H1 (cell line): ENCODE measurements around the gene NEK2. TPM values are rescaled to one million over a fixed set of nuclear protein-coding genes. Genes with fewer than 3 reads are reported as not detected.

ENCODE experiments used
- CTCF ChIA-PET: fragments of 300-600 bp; sonication (Branson Sonifier 250); formaldehyde crosslinking; loops from one replicate; lab custom pipeline; 2021; ENCODE audit not compliant: partially characterized antibody; lab: Charles Lee
- POLR2A ChIA-PET: fragments of 300-600 bp; sonication (Branson Sonifier 250); formaldehyde crosslinking; loops from one replicate; lab custom pipeline; 2021; ENCODE audit warnings: inconsistent platforms; ENCODE audit not compliant: partially characterized antibody; lab: Charles Lee
- DNase-seq, 2 experiments: peaks; one replicate each; pipeline versions ENCODE4 v3.0.0 to v3.0.0-alpha.2; 2010 to 2022; ENCODE audit warnings: low spot score in 2 of 2, low read depth in 1 of 2, mixed read lengths in 1 of 2
- FAIRE-seq: peaks from 2 replicates; lab custom pipeline; 2011; peaks lifted over from hg19 to GRCh38; lab: Jason Lieb, UNC
- H2AFZ ChIP-seq: 2 replicates; pipeline ENCODE4 v1.8.1; 2012; ENCODE audit warnings: low read length, inconsistent platforms
- H2AK5ac ChIP-seq: 2 replicates; pipeline ENCODE4 v1.6.1; 2013; ENCODE audit warnings: low read depth, low read length
- H2BK120ac ChIP-seq: replicated peaks from 2 replicates; pipeline ENCODE3; 2013; ENCODE audit warnings: low read depth, low read length, inconsistent platforms
- H2BK12ac ChIP-seq: 2 replicates; pipeline ENCODE4 v1.6.1; 2013; ENCODE audit warnings: low read depth, low read length
- H2BK15ac ChIP-seq: 2 replicates; pipeline ENCODE4 v1.6.1; 2013; ENCODE audit warnings: low read length
- H2BK20ac ChIP-seq: 2 replicates; pipeline ENCODE4 v1.6.1; 2013; ENCODE audit warnings: low read length
- H2BK5ac ChIP-seq: 2 replicates; pipeline ENCODE4 v1.6.1; 2013; ENCODE audit warnings: low read depth, low read length
- H3K14ac ChIP-seq: 2 replicates; pipeline ENCODE4 v1.6.1; 2013; ENCODE audit warnings: inconsistent platforms; ENCODE audit not compliant: insufficient read length
- H3K18ac ChIP-seq: 2 replicates; pipeline ENCODE4 v1.6.1; 2013; ENCODE audit warnings: low read length; ENCODE audit errors: extremely low read depth
- H3K23ac ChIP-seq: 2 replicates; pipeline ENCODE4 v1.6.1; 2013; ENCODE audit warnings: inconsistent platforms; ENCODE audit not compliant: insufficient read length
- H3K23me2 ChIP-seq: 2 replicates; pipeline ENCODE4 v1.6.1; 2013; ENCODE audit warnings: low read depth, low read length
- H3K27ac ChIP-seq: 2 replicates; pipeline ENCODE4 v1.6.1; 2011; ENCODE audit warnings: low read depth, low read length, inconsistent platforms
- H3K27me3 ChIP-seq, 4 experiments: replicated peaks in 1 of 4; 1 replicate in 1 of 4; 2 replicates in 3 of 4; pipeline versions ENCODE4 v1.6.1 to v1.8.1; 2011 to 2013; ENCODE audit warnings: low read length in 3 of 4, mild to moderate bottlenecking in 3 of 4, inconsistent platforms in 2 of 4, mixed read lengths in 2 of 4, moderate library complexity in 1 of 4; ENCODE audit not compliant: control insufficient read depth in 3 of 4, insufficient read depth in 3 of 4; ENCODE audit errors: extremely low read depth in 1 of 4
- H3K36me3 ChIP-seq, 4 experiments: 2 replicates each; pipeline versions ENCODE4 v1.6.1 to v1.8.1; 2011 to 2013; ENCODE audit warnings: mild to moderate bottlenecking in 4 of 4, low read length in 3 of 4, moderate library complexity in 2 of 4, control low read depth in 1 of 4, inconsistent platforms in 1 of 4; ENCODE audit not compliant: insufficient read depth in 4 of 4, control insufficient read depth in 2 of 4
- H3K4ac ChIP-seq: replicated peaks from 2 replicates; pipeline ENCODE3; 2013; ENCODE audit warnings: low read length, low read depth, mixed read lengths, inconsistent platforms; ENCODE audit not compliant: insufficient read length
- H3K4me1 ChIP-seq, 4 experiments: replicated peaks in 1 of 4; 1 replicate in 1 of 4; 2 replicates in 3 of 4; pipeline versions ENCODE4 v1.6.1 to v1.8.1; 2011 to 2013; ENCODE audit warnings: low read length in 3 of 4, inconsistent platforms in 2 of 4, mixed read lengths in 1 of 4; ENCODE audit not compliant: insufficient read depth in 4 of 4, control insufficient read depth in 3 of 4
- H3K4me2 ChIP-seq, 2 experiments: 2 replicates each; pipeline versions ENCODE4 v1.6.1 to v1.8.1; 2011 to 2013; ENCODE audit warnings: low read depth in 2 of 2, low read length in 2 of 2, control low read depth in 1 of 2, inconsistent platforms in 1 of 2, mild to moderate bottlenecking in 1 of 2; ENCODE audit not compliant: insufficient read depth in 1 of 2
- H3K4me3 ChIP-seq, 4 experiments: fragments of 200-600, 300-600 bp in 1 of 4; sonication (generic), shearing (Covaris generic), sonication (Bioruptor Twin) in 1 of 4; 2 replicates each; pipeline versions ENCODE4 v1.5.1 to v1.8.1; 2011 to 2016; ENCODE audit warnings: low read length in 4 of 4, low read depth in 3 of 4, control low read depth in 2 of 4, inconsistent platforms in 2 of 4, mild to moderate bottlenecking in 2 of 4, mixed read lengths in 1 of 4, moderate library complexity in 1 of 4; ENCODE audit not compliant: insufficient read depth in 2 of 4; ENCODE audit errors: extremely low read depth in 1 of 4
- H3K56ac ChIP-seq: replicated peaks from 2 replicates; pipeline ENCODE3; 2013; ENCODE audit warnings: low read depth, mild to moderate bottlenecking, mixed read lengths, low read length, inconsistent platforms; ENCODE audit not compliant: insufficient read length
- H3K79me1 ChIP-seq: 2 replicates; pipeline ENCODE4 v1.6.1; 2013; ENCODE audit warnings: low read depth, low read length, control low read depth
- H3K79me2 ChIP-seq, 2 experiments: 2 replicates each; pipeline versions ENCODE4 v1.6.1 to v1.8.1; 2012 to 2013; ENCODE audit warnings: low read length in 2 of 2, mild to moderate bottlenecking in 2 of 2, inconsistent platforms in 1 of 2; ENCODE audit not compliant: insufficient read depth in 2 of 2, control insufficient read depth in 1 of 2
- H3K9ac ChIP-seq, 4 experiments: replicated peaks in 1 of 4; 1 replicate in 1 of 4; 2 replicates in 3 of 4; pipeline versions ENCODE4 v1.6.1 to v1.8.1; 2011 to 2013; ENCODE audit warnings: low read depth in 3 of 4, low read length in 3 of 4, control low read depth in 2 of 4, mild to moderate bottlenecking in 2 of 4, moderate library complexity in 2 of 4, inconsistent platforms in 1 of 4; ENCODE audit errors: extremely low read depth in 1 of 4
- H3K9me3 ChIP-seq, 2 experiments: 2 replicates each; pipeline versions ENCODE4 v1.6.1 to v1.8.1; 2012 to 2013; ENCODE audit warnings: mild to moderate bottlenecking in 2 of 2, moderate library complexity in 2 of 2, control low read depth in 1 of 2, inconsistent platforms in 1 of 2, low read depth in 1 of 2, low read length in 1 of 2, mixed read lengths in 1 of 2; ENCODE audit not compliant: insufficient read depth in 2 of 2
- H4K20me1 ChIP-seq, 2 experiments: replicated peaks in 1 of 2; 2 replicates each; pipeline versions ENCODE3 to v1.8.1; 2011 to 2013; ENCODE audit warnings: inconsistent platforms in 2 of 2, low read length in 2 of 2, mild to moderate bottlenecking in 1 of 2; ENCODE audit not compliant: insufficient read depth in 2 of 2, control insufficient read depth in 1 of 2
- H4K5ac ChIP-seq: 2 replicates; pipeline ENCODE4 v1.6.1; 2013; ENCODE audit warnings: low read length, low read depth, mixed read lengths, inconsistent platforms; ENCODE audit not compliant: insufficient read length
- H4K8ac ChIP-seq: 2 replicates; pipeline ENCODE4 v1.8.0; 2013; ENCODE audit warnings: mild to moderate bottlenecking, moderate library complexity, low read length, inconsistent platforms; ENCODE audit not compliant: insufficient read depth; ENCODE audit errors: extremely low read depth
- H4K91ac ChIP-seq: replicated peaks from 2 replicates; pipeline ENCODE3; 2013; ENCODE audit warnings: low read length, mixed read lengths, inconsistent platforms; ENCODE audit not compliant: insufficient read length
- BCL11A ChIP-seq, 2 experiments: IDR thresholded peaks; one replicate each; pipeline ENCODE4 v1.6.1; 2011; ENCODE audit warnings: low read depth in 2 of 2, low read length in 2 of 2, mild to moderate bottlenecking in 2 of 2
- CBX8 ChIP-seq: fragments of 300-800, 300-1000 bp; sonication (generic); IDR thresholded peaks from 2 replicates; pipeline ENCODE4 v1.7.1; 2016; ENCODE audit warnings: low read depth, low read length, borderline replicate concordance
- CEBPB ChIP-seq: IDR thresholded peaks from 2 replicates; pipeline ENCODE4 v1.6.1; 2012; ENCODE audit warnings: low read depth, low read length
- CHD2 ChIP-seq: IDR thresholded peaks from 2 replicates; pipeline ENCODE4 v1.6.1; 2012; ENCODE audit warnings: low read length, improper control_type of control experiment
- KDM1A ChIP-seq: fragments of 200-600, 300-600 bp; sonication (generic); IDR thresholded peaks from 2 replicates; pipeline ENCODE4 v1.7.1; 2016; ENCODE audit warnings: mild to moderate bottlenecking, low read length, borderline replicate concordance
- RAD21 ChIP-seq, 2 experiments: IDR thresholded peaks in 1 of 2; conservative IDR thresholded peaks in 1 of 2; 2 replicates each; pipeline ENCODE4 v1.6.1; 2011; ENCODE audit warnings: low read depth in 2 of 2, low read length in 2 of 2, improper control_type of control experiment in 1 of 2, inconsistent platforms in 1 of 2, mild to moderate bottlenecking in 1 of 2, moderate library complexity in 1 of 2
- RXRA ChIP-seq: IDR thresholded peaks from 2 replicates; pipeline ENCODE4 v1.6.1; 2011; ENCODE audit warnings: low read depth, mild to moderate bottlenecking, low read length, moderate library complexity; ENCODE audit not compliant: insufficient read depth
- SIRT6 ChIP-seq: IDR thresholded peaks from one replicate; pipeline ENCODE4 v1.7.1; 2012; ENCODE audit warnings: low read length, inconsistent platforms
- SP2 ChIP-seq: IDR thresholded peaks from 2 replicates; pipeline ENCODE4 v1.6.1; 2012; ENCODE audit warnings: mild to moderate bottlenecking, low read length, inconsistent platforms
- TBP ChIP-seq: IDR thresholded peaks from 2 replicates; pipeline ENCODE4 v1.6.1; 2011; ENCODE audit warnings: low read depth, low read length, improper control_type of control experiment
- TCF12 ChIP-seq: IDR thresholded peaks from 2 replicates; pipeline ENCODE4 v1.6.1; 2011; ENCODE audit warnings: low read depth, mild to moderate bottlenecking, low read length
- WGBS, 2 experiments: shearing (Covaris generic) in 1 of 2; methylation state at CpG; one replicate each; pipeline versions ENCODE4 v1.1.6 to v1.1.7; 2013 to 2015; ENCODE audit warnings: low lambda C conversion rate in 2 of 2, mixed read lengths in 2 of 2, inconsistent platforms in 1 of 2, low coverage in 1 of 2, missing lambda C conversion rate in 1 of 2; ENCODE audit not compliant: insufficient replicate concordance in 2 of 2, insufficient coverage in 1 of 2, insufficient read length in 1 of 2; ENCODE audit errors: extremely low coverage in 1 of 2, missing lambda C conversion rate in 1 of 2; 5-methylcytosine and 5-hydroxymethylcytosine counted together
- polyA plus RNA-seq, 7 experiments: library from polyadenylated mRNA; depleted of rRNA in 3 of 7; stranded (reverse) in 5 of 7; unstranded in 2 of 7; fragments of >200 nt in 5 of 7; fragments of 200-250 nt in 2 of 7; gene quantifications; 1 replicate in 5 of 7; 2 replicates in 1 of 7; 4 replicates in 1 of 7; pipeline versions ENCODE4 v1.2.1 to v1.2.3, GENCODE V29; 2011 to 2013; ENCODE audit warnings: missing spikeins in 2 of 7, mixed read lengths in 2 of 7
- total RNA-seq: library from RNA; stranded (reverse); fragmentation: NEBNext Ultra II Directional; extraction: Animal tissue kit (Norgen Biotek cat#: 25700); gene quantifications from 2 replicates; pipeline ENCODE4 v1.2.1, GENCODE V29; 2021
- TF ChIP-seq, protein P1 (sequence below): IDR thresholded peaks from 2 replicates; pipeline ENCODE4 v1.6.1; 2012; ENCODE audit warnings: inconsistent platforms
- TF ChIP-seq, protein P2 (sequence below): IDR thresholded peaks from 2 replicates; pipeline ENCODE4 v1.6.1; 2011; ENCODE audit warnings: low read depth, mild to moderate bottlenecking, low read length; ENCODE audit not compliant: insufficient read depth

Gene NEK2
- total and polyA plus RNA-seq, 2 of the 8 experiments (the other 6 are each of a cell fraction or from before 2014, with no cell fraction given): 8.4 to 22.9 TPM

DNA sequence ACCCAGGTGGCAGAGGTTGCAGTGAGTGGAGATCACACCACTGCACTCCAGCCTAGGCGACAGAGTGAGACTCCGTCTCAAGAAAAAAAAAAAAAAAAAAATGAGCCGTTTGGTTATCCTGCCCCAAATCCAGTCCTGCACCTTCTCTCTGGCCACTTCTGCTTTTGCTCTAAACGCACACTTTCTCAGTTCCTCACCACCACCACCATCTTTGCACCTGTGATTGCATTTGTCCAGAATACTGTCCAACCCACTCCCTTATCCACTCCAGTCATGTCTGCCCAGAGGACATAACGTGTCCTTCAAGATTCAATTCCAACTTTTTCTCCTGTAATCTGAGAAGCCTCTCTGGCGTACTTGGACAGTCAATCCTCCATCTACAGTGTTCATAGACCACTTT lies 2.2 kb upstream of the NEK2 start:
- DNase-seq (no peak), FAIRE-seq (no peak)
- no peak overlapping the region for H2BK15ac ChIP-seq
- H2BK5ac ChIP-seq: no peak overlapping the region
- H3K4me2 ChIP-seq: no peak overlapping the region
- no peak overlapping the region for H3K27ac ChIP-seq
- H4K91ac ChIP-seq: no peak overlapping the region
- H2AFZ ChIP-seq: no peak overlapping the region
- H4K20me1 ChIP-seq: no peaks in the 10 kb centered on the region
- H2BK20ac ChIP-seq: no peak overlapping the region
- H3K9me3 ChIP-seq: no peaks in the 10 kb centered on the region
- H3K27me3 ChIP-seq: no peaks in the 10 kb centered on the region
- no peak overlapping the region for H3K9ac ChIP-seq
- H3K23me2 ChIP-seq: peaks cover 7% of the 10 kb centered on the region; the same call in 1 of the 2 replicates
- H3K56ac ChIP-seq: no peak overlapping the region
- H2BK120ac ChIP-seq: no peak overlapping the region
- H3K18ac ChIP-seq: no peak overlapping the region
- ChIA-PET CTCF (interaction anchor here (1.6 to 9.2 kb wide), 2 partner anchors 31 to 356 kb away, joined by 5 to 65 read pairs; partner anchors contain the start of genes DTL and INTS7), POLR2A (no interaction called here)
- WGBS, 2 experiments: 84% methylated on average over 3 of the region's 6 CpGs; no CpG with 5 or more reads in 1 of the 2 experiments
- H3K79me2 ChIP-seq: peaks cover 0 to 4% of the 10 kb centered on the region in 2 experiments; a peak in 2 of 4 replicates
- no peak overlapping the region for H3K14ac ChIP-seq
- no peak overlapping the region for H3K4me3 ChIP-seq
- H2AK5ac ChIP-seq: no peak overlapping the region
- H4K8ac ChIP-seq: no peak overlapping the region
- H3K4me1 ChIP-seq: peaks cover 0 to 7% (median 2%) of the 10 kb centered on the region in 4 experiments; a peak in 1 of 7 replicates
- H3K4ac ChIP-seq: no peak overlapping the region
- no peaks in the 10 kb centered on the region; the same call in 1 of the 2 replicates for H3K79me1 ChIP-seq
- peaks cover 0 to 3% (median 1%) of the 10 kb centered on the region in 4 experiments; a peak in 2 of 8 replicates for H3K36me3 ChIP-seq
- H3K23ac ChIP-seq: no peak overlapping the region
- no peak overlapping the region for H2BK12ac ChIP-seq
- H4K5ac ChIP-seq: no peak overlapping the region
- TF ChIP-seq, protein P1, sequence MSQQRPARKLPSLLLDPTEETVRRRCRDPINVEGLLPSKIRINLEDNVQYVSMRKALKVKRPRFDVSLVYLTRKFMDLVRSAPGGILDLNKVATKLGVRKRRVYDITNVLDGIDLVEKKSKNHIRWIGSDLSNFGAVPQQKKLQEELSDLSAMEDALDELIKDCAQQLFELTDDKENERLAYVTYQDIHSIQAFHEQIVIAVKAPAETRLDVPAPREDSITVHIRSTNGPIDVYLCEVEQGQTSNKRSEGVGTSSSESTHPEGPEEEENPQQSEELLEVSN: no peak
- TF ChIP-seq CEBPB (no peak), CHD2 (no peak), RAD21 (IDR thresholded peaks at IDR 0.05 in 1 of 2, conservative IDR thresholded peaks at IDR 0.05 in 1 of 2; ENCODE audit: low read depth in 2 of 2, low read length in 2 of 2) (no peak), TBP (no peak), KDM1A (no peak), BCL11A (IDR thresholded peaks at IDR 0.05; ENCODE audit: low read depth in 2 of 2, low read length in 2 of 2) (no peak), SP2 (no peak), SIRT6 (no peak), CBX8 (no peak), RXRA (no peak), TCF12 (no peak)
- TF ChIP-seq, protein P2, sequence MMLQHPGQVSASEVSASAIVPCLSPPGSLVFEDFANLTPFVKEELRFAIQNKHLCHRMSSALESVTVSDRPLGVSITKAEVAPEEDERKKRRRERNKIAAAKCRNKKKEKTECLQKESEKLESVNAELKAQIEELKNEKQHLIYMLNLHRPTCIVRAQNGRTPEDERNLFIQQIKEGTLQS: no peak
